Body of pancreas (tissue), 4 donors: ENCODE results near the gene RNF17. TPM values are rescaled to one million over a fixed set of nuclear protein-coding genes. Genes with fewer than 3 reads are reported as not detected.

Experiments
- ATAC-seq: fragments of 150-250 bp; one replicate; pipeline ENCODE4 v1.9.1; 2016
- DNase-seq, 4 donors: peaks; one replicate each; pipeline ENCODE4 v3.0.0-alpha.2; 2019
- H3K27ac ChIP-seq, 4 donors: fragments of 200-600 bp; sonication (generic); 1 replicate in 3 of 4; 2 replicates in 1 of 4; pipeline versions ENCODE4 v1.5.1 to v1.6.1; 2016 to 2019; ENCODE audit warnings: mild to moderate bottlenecking in 1 of 4, mixed read lengths in 1 of 4, moderate library complexity in 1 of 4
- H3K27me3 ChIP-seq, 2 donors: fragments of 200-600 bp; sonication (generic); one replicate each; pipeline ENCODE4 v1.6.0; 2016; ENCODE audit warnings: mild to moderate bottlenecking in 1 of 2
- H3K36me3 ChIP-seq, 2 donors: fragments of 200-600 bp; sonication (generic); replicated peaks in 1 of 2; 2 replicates each; pipeline ENCODE4 v1.5.1; 2016; ENCODE audit warnings: low read depth in 2 of 2; ENCODE audit not compliant: insufficient read depth in 1 of 2
- H3K4me1 ChIP-seq: fragments of 200-600 bp; sonication (generic); one replicate; pipeline ENCODE4 v1.6.0; 2016
- H3K4me3 ChIP-seq, 2 donors: fragments of 200-600 bp; sonication (generic); 1 replicate in 1 of 2; 2 replicates in 1 of 2; pipeline ENCODE4 v1.5.1; 2016 to 2019
- H3K9me3 ChIP-seq, 3 donors: fragments of 200-600 bp; sonication (generic); 1 replicate in 2 of 3; 2 replicates in 1 of 3; pipeline ENCODE4 v1.5.1; 2016
- CTCF ChIP-seq, 7 experiments: fragments of 450-650 bp in 4 of 7; fragments of 200-600 bp in 3 of 7; sonication (generic) in 3 of 7; IDR thresholded peaks; one replicate each; pipeline ENCODE4 v1.5.1; 2016 to 2019; ENCODE audit warnings: antibody characterized with exemption in 7 of 7
- POLR2A ChIP-seq, 3 donors: fragments of 450-650 bp; IDR thresholded peaks; one replicate each; pipeline ENCODE4 v1.6.1; 2016; ENCODE audit warnings: antibody characterized with exemption in 3 of 3, mild to moderate bottlenecking in 2 of 3
- WGBS, 2 donors: methylation state at CpG; one replicate each; pipeline ENCODE4 v1.1.5; 2017; 5-methylcytosine and 5-hydroxymethylcytosine counted together
- intact Hi-C: fragments of 100-400 bp; cut with DNase I; formaldehyde crosslinking; loops from one replicate; pipeline ENCODE4 v1.15.1; 2023
- total RNA-seq, 2 donors: library from RNA; depleted of rRNA; stranded (reverse); fragments of >200 nt; gene quantifications; one replicate each; pipeline ENCODE4 v1.1.0, GENCODE V29; 2016

Gene RNF17
- total RNA-seq, 2 donors from 2014 or later = 1.6 TPM; not detected in 1

GRCh38 chr13:24921881-24922280, 157.9 kb downstream of the RNF17 start:
- WGBS, 2 donors = 8 to 9% methylated on average over 5 of the region's 5 CpGs
- intact Hi-C loops = no loop called here
- no peak for TF ChIP-seq POLR2A (IDR thresholded peaks at IDR 0.05)
- TF ChIP-seq CTCF (IDR thresholded peaks at IDR 0.05) = no peak

GRCh38 chr13:24922387-24922744, 158.4 kb downstream of the RNF17 start:
- H3K36me3 ChIP-seq = no peaks in the 10 kb centered on the region
- no peaks in the 10 kb centered on the region for H3K9me3 ChIP-seq
- peaks cover 7% of the 10 kb centered on the region for H3K4me1 ChIP-seq
- DNase-seq (peak in 2 of 4 donors; percentile 13 to 16), ATAC-seq (peak; percentile 11)
- peak overlapping the region in 3 of 4 donors; percentile 46 to 94 (median 94) for H3K27ac ChIP-seq
- H3K27me3 ChIP-seq = no peaks in the 10 kb centered on the region
- H3K4me3 ChIP-seq = peak overlapping the region; percentile 86 to 100
- WGBS, 2 donors = 0% methylated on average over 8 to 34 of the region's 34 CpGs
- TF ChIP-seq CTCF (IDR thresholded peaks at IDR 0.05) (no peak), POLR2A (IDR thresholded peaks at IDR 0.05) (no peak)
- intact Hi-C loops = no loop called here

More at GRCh38 chr13:24921881-24922280, 157.9 kb downstream of the RNF17 start:
- H3K27me3 ChIP-seq = no peaks in the 10 kb centered on the region
- DNase-seq (no peak), ATAC-seq (no peak)
- H3K27ac ChIP-seq = no peak overlapping the region
- peaks cover 7% of the 10 kb centered on the region for H3K4me1 ChIP-seq
- H3K4me3 ChIP-seq = peak overlapping the region in 1 of 2 donors; percentile 100
- no peaks in the 10 kb centered on the region for H3K9me3 ChIP-seq
- no peaks in the 10 kb centered on the region for H3K36me3 ChIP-seq

GRCh38 chr13:24922745-24923591, 159.0 kb downstream of the RNF17 start:
- DNase-seq = peak; percentile 95 to 98 (median 96)
- Histone ChIP-seq H3K27ac (peak overlapping the region; percentile 52 to 94 (median 80)), H3K27me3 (no peaks in the 10 kb centered on the region), H3K4me3 (peak overlapping the region; percentile 86 to 100), H3K36me3 (no peaks in the 10 kb centered on the region), H3K4me1 (peaks cover 7% of the 10 kb centered on the region), H3K9me3 (no peaks in the 10 kb centered on the region)
- intact Hi-C loops = no loop called here
- peak; percentile 55 to 88 (median 84) for TF ChIP-seq POLR2A (IDR thresholded peaks at IDR 0.05)
- TF ChIP-seq CTCF (IDR thresholded peaks at IDR 0.05) = peak in 4 of 7 experiments; percentile 24 to 46 (median 32)
- ATAC-seq = peak; percentile 100
- 0 to 1% methylated on average over 31 to 60 of the region's 60 CpGs for WGBS, 2 donors

- DNase-seq (no peak), ATAC-seq (no peak)
- Histone ChIP-seq H3K4me1 (peaks cover 7% of the 10 kb centered on the region), H3K36me3 (no peaks in the 10 kb centered on the region), H3K9me3 (no peaks in the 10 kb centered on the region), H3K27me3 (no peaks in the 10 kb centered on the region), H3K27ac (no peak overlapping the region), H3K4me3 (no peak overlapping the region)
- 60% methylated on average over 15 of the region's 15 CpGs for WGBS, 2 donors
- no peak for TF ChIP-seq CTCF (IDR thresholded peaks at IDR 0.05)
- no peak for TF ChIP-seq POLR2A (IDR thresholded peaks at IDR 0.05)
- intact Hi-C loops = no loop called here
Measured at GRCh38 chr13:24925318-24926231, 161.6 kb downstream of the RNF17 start.
